Measurements from ENCODE around the gene ZDHHC5.
"Not testable (repeated sequence)": the region's sequence is repeated elsewhere in the genome, so short reads cannot be mapped to it uniquely, and the experiment has no call there.

The ZDHHC5 gene

DNA sequence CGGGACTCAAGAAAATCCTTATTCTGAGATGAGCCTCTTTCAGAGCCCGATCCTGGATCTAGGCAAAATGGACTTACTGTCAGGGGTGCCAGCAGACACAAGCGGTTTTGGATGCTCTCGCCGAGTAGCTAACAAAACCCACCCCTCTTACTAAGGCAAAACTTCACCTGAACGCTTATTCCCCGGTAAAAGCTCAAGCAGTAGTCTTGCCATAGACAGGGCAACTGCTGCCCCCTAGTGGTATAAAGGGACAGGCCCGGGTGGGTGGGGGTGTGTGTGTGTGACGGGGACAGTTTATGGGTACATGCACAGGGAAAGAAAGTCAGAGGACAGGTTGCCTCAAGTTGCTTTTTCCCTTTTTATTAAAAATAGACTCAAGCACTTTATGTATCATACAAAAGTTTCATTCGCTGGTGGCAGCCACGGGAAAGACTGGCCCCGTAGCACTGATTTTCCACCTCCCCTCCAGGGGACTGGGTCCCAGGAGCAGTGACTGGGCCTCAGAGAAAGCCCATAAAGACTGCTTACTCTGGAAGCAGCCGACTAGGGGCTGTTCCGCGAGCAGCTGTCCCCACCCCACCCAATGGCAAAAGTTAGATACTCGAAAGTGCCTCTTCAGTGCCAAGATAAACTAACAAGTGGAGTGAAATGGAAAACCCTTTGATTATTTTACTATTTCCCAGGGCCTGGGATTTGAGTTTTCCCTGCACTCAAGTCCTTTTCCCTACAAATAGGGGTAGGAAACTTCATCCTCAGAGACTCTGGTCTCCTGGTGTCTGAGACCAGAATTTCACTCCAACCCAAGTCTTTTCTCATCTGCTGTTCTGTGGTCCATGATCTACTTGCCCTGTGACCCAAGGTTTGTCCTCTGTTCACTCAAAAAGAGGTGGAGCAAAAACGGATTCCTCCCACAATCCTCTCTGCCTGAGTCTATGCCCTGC is 22.9 kb upstream of the ZDHHC5 start:
- DNase-seq (ENCODE audit: low read depth) = peak; percentile 78

GRCh38 chr11:57645689-57646085 is 22.2 kb upstream of the ZDHHC5 start:
- DNase-seq (ENCODE audit: low read depth) = no peak

DNA sequence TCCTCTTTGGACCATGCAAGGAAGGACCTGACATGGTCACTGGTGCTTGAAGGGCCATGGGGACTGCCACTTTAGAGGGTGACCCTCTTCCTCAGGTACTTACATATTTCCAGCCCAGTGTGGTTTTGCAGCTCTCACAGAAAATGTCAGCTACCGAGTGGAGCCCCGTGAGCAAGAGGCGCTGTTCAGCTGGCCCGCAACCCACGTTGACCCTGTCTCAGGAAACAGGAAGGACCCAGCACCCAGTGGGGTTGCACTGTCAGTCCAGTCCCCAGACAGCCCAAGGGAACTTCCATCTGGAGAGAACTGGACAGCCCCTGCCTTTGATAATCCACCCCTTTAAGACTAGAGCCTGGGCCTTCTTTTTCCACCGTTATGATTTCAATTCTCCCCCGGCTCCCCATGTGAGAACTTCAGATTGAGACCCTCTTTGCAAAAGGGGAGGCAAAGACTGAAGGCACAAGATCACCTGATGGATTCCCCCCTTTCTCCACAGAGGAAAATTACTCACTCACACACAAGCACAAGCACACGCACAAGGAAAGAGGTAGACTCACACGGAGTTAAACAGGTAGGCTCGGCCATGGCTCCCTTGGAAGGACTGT is 21.6 kb upstream of the ZDHHC5 start:
- no peak for DNase-seq (ENCODE audit: low read depth)

DNA sequence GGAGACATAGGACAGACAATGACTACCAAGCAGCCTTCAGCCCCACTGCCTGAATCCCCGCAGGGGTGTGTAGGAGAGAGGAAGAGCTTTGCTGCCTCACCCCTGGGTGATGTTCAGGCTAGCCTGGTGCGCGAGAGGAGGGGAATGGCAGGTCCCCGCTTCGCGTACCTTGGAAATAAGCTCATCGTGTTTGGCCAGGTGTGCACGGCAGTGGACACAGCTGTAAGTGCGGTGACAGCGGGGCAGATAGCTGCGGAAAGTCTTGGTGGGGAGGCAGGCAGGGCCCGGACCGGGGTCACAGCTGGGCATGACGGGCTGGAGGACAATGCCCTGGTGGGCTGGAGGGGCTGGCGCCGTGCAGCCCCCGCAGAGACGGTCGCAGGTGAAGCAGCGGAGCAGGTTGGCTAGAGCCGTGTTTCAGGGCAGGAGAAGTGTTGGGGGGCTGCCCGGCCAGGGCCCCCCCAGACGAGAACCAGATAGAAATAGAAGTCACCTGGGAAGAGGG is 21.1 kb upstream of the ZDHHC5 start:
- no peak for DNase-seq (ENCODE audit: low read depth)

GRCh38 chr11:57647372-57647771 is 20.5 kb upstream of the ZDHHC5 start:
- DNase-seq (ENCODE audit: low read depth) = no peak

- DNase-seq (ENCODE audit: low read depth) = no peak
These were observed 19.7 kb upstream of the ZDHHC5 start for GRCh38 chr11:57647960-57648800.

DNA sequence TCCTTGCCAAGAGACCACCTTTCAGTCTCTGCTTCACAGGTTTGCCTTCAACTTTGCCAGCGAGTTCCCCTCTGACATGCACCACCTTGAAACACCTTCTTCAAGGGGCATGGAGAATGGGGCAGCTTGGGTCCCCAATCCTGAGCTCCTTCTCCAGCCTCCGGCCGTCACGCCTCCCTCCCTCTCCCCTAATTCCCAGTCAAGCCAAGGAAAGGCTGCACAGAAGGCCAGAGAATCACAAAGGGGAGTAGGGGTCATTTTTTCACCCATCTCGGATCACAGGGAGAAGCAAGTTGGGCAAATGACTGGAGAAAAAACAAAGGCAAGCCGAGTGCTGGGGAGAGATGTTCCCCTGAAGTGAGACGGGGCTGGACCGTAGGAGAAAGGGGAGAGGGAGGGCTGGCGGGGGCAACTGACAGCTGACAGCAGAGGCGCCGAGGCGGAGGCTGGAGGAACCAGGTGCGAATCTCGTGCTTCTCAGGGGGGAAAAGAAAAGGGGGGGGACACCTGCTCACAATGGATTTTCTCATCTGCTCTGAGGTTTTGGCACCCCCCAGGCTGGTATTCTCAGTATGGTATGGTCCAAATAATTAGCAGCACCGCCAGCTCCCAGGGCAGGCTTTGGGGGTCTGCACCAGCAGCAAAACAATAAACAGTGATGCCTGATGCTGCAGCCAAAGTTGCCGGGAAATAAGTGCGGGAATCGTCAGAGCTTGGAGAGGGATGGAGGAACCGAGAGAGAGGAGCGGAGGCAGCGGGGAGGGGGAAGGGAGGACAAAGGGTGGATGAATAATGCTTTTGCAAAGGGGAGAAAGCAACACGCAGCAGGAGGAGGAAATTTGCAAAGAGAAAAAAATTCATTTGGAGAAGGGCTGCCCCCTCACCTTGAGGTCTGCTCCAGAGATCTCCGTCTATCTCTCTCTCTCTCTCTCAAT is 18.8 kb upstream of the ZDHHC5 start:
- DNase-seq (ENCODE audit: low read depth) = no peak

DNA sequence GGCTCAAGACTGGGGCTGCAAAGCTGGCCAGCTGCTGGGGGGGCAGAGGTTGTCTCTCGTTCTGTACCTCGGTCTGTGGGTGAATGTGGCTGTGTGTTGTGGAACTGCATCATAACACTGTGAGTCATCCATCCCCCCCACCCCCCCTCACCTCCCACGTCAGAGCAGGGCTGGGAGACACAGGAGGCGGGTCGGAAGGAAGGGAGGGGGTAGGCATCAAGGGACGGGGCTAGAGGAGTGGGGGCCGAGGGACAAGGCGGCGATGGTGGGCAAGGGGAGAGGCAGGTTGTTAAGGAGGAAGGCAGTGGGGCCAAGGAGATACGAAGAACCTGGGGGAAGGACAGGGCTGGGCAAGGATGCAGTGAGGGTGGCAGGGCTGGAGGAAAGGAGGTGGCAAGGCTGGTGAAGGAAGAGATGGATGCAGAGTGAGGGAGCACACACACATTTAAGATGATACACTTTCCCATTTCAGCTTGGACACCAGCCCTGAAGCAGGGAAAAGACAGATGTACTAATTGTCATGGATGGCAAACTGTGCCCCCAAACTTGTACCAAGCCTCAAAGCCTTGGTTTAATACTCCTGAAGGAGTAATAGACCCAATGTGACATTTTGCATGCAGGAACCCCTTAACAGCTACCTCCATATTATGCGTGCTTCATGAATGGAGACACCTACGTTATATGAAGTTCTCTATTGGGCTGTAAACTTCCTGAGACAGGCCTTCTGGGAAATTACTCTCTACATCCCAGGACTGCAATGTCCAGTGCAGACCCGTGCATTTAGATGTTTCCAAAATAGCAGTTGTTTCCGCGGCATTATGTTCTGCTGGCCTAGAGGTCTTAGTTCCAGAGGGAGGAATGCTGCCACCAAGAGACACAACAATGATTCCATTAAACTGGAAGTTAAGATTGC is 17.8 kb upstream of the ZDHHC5 start, which contains the start of gene YPEL4:
TSS of gene YPEL4 (minus strand) at position 87 of the 913 bp plus-strand sequence. CDS start 2,805 bp downstream, outside the sequence.
- peak; percentile 49 for DNase-seq (ENCODE audit: low read depth)

- DNase-seq (ENCODE audit: low read depth) = no peak
These were observed 17.2 kb upstream of the ZDHHC5 start for GRCh38 chr11:57650739-57651090.

DNA sequence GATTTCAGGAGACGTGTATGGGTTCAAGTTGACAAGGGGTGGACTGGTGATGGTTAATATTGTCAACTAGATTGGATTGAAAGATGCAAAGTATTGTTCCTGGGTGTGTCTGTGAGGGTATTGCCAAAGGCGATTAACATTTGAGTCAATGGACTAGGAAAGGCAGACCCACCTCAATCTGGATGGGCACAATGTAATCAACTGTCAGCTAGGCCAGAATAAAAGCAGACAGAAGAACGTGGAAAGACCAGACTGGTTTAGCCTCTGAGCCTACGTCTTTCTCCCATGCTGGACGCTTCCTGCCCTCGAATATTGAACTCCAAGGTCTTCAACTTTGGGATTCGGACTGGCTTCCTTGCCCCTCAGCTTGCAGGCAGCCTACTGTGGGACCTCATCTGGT is 16.5 kb upstream of the ZDHHC5 start:
- DNase-seq (ENCODE audit: low read depth) = no peak

- not testable (repeated sequence) for DNase-seq (ENCODE audit: low read depth)
These were observed 15.7 kb upstream of the ZDHHC5 start for GRCh38 chr11:57652230-57652629.

DNA sequence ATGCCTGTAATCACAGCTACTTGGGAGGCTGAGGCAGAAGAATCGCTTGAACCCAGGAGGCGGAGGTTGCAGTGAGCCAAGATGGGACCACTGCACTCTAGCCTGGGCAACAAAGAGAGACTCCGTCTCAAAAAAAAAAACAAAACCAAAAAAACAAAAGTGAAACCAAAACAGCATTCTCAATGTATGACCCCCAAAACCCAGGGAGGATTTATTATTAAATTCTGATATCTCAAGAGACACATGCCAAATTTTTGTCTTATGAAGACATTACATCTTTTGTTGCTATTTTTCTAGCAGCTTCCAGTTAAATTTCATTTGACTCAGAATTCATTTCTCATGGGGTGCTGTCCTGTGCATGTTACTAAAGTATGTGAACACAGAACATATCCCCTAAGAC is 15.3 kb upstream of the ZDHHC5 start:
- no peak for DNase-seq (ENCODE audit: low read depth)

DNA sequence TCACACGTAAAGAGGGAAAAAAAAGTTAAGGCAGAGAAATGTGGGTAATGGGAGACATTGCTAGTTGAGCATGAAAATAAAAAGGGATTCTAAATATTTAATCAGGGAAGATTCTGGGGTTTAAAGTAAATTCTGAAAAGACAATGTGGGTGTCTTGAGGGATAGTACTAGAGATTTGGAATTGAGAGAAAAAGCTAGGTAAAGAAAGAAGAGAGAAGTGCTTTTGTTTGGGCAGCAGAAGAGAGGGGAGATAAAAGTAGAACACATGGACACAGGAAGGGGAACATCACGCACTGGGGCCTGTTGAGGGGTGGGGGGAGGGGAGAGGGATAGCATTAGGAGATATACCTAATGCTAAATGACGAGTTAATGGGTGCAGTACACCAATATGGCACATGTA is 14.8 kb upstream of the ZDHHC5 start:
- DNase-seq (ENCODE audit: low read depth) = no peak

- no peak for DNase-seq (ENCODE audit: low read depth)
These were observed 11.1 kb upstream of the ZDHHC5 start for GRCh38 chr11:57656885-57657193.

DNA sequence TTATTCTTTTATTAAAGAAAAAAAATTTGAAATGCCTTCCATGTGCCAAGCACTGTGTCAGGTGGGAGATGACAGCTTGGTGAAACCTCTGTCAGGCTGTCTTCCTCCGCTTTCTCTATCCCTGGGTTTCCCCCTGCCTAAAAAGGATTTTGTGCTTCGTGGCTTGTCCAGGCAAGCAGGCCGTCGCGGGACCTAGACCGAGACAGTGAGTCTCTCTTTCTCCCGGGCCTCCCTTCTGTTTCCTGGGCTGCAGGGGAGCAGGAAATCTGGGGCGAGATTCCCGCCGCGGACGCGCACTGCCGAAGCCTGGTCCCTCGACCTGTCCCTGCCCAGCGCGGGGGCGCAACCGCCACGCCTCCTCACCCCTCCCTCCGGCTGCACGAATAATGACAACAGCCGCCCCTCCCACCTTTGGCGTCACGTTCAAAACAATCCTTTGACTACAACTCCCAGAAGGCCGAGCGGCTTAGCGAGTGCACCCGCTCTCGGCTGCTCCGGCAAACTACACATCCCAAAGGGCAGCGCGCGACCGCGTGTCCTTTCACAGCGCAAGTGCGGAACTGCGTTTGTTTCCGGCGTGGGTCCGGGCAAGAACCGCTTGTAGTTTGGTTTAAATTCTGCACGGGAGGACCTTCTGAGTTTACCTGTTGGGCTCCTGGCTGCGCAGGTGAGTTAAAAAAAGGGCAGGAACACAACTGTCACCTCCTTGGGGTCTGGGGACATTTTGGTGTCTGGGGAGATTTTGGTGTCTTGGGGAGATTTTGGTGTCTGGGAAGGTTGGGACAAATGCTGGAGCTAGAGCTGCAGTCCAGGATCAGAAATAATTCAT is 10.5 kb upstream of the ZDHHC5 start, which contains the start of gene CLP1:
TSS of gene CLP1 (plus strand) at position 569 of the 829 bp plus-strand sequence. CDS start 1,715 bp downstream, outside the sequence.
- DNase-seq (ENCODE audit: low read depth) = peak; percentile 99

GRCh38 chr11:57658023-57658361 is 9.9 kb upstream of the ZDHHC5 start:
- DNase-seq (ENCODE audit: low read depth) = no peak

DNA sequence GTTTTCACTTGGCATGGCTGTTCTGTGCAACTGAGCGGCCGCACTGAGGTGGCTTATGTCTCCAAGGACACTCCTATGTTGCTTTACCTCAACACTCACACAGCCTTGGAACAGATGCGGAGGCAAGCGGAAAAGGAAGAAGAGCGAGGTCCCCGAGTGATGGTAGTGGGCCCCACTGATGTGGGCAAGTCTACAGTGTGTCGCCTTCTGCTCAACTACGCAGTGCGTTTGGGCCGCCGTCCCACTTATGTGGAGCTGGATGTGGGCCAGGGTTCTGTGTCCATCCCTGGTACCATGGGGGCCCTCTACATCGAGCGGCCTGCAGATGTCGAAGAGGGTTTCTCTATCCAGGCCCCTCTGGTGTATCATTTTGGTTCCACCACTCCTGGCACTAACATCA is 8.2 kb upstream of the ZDHHC5 start:
- DNase-seq (ENCODE audit: low read depth) = no peak

- no peak for DNase-seq (ENCODE audit: low read depth)
These were observed 5.0 kb upstream of the ZDHHC5 start for GRCh38 chr11:57662893-57663292.

DNA sequence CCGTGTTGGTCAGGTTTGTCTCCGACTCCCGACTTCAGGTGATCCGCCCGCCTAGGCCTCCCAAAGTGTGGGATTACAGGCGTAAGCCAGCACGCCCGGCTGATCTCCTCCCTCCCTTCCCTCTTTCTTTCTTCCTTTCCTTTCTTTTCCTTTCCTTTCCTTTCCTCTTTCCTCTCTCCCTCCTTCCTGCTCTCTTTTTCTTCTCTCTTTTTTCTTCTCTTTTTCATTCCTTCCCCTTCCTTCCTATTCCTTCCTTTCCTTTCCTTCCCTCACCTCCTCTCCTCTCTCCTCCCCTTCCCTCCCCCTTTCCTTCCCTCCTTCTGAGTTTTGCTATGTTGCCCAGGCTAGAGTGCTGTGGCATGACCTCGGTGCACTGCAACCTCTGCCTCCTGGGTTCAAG is 3.9 kb upstream of the ZDHHC5 start:
- no peak for DNase-seq (ENCODE audit: low read depth)

Measured in activated T-cell treated with anti-CD3 and anti-CD28 coated beads for 24 hours (primary cell).